HG03045 (cell line): Measurements from ENCODE around the gene PRR23E.

Experiments
- ATAC-seq: cut with Tn5 transposase; IDR thresholded peaks from one replicate; pipeline ENCODE4 v1.9.1; 2021; ENCODE audit warnings: mild to moderate bottlenecking, moderate library complexity; ENCODE audit not compliant: unreplicated experiment

The PRR23E gene

GRCh38 chr3:127192576-127193232 is at the start of gene PRR23E:
Gene PRR23E, plus strand, starts transcription at chr3:127193131. Its CDS starts 3,555 bp downstream, at chr3:127196686.
- no peak for ATAC-seq

- ATAC-seq: no peak
Observed at GRCh38 chr3:127143172-127143571, 49.8 kb upstream of the PRR23E start.

GRCh38 chr3:127144631-127145030 is 48.3 kb upstream of the PRR23E start:
- ATAC-seq: no peak

- ATAC-seq: no peak
Observed at GRCh38 chr3:127145266-127145665, 47.7 kb upstream of the PRR23E start.

GRCh38 chr3:127147291-127147885 is 45.5 kb upstream of the PRR23E start:
- ATAC-seq: no peak

GRCh38 chr3:127149621-127150310 is 43.2 kb upstream of the PRR23E start:
- ATAC-seq: no peak

- ATAC-seq: no peak
Observed at GRCh38 chr3:127150513-127151250, 42.2 kb upstream of the PRR23E start.

GRCh38 chr3:127151251-127151564 is 41.7 kb upstream of the PRR23E start:
- no peak for ATAC-seq

GRCh38 chr3:127151992-127152650 is 40.8 kb upstream of the PRR23E start:
- no peak for ATAC-seq

GRCh38 chr3:127152684-127153505 is 40.0 kb upstream of the PRR23E start:
- ATAC-seq: no peak

GRCh38 chr3:127153506-127153815 is 39.5 kb upstream of the PRR23E start:
- ATAC-seq: no peak

GRCh38 chr3:127156338-127157050 is 36.4 kb upstream of the PRR23E start:
- no peak for ATAC-seq

GRCh38 chr3:127157171-127157828 is 35.6 kb upstream of the PRR23E start:
- ATAC-seq: no peak

- ATAC-seq: no peak
Observed at GRCh38 chr3:127158614-127159229, 34.2 kb upstream of the PRR23E start.

- ATAC-seq: no peak
Observed at GRCh38 chr3:127159543-127159942, 33.4 kb upstream of the PRR23E start.

- no peak for ATAC-seq
Observed at GRCh38 chr3:127161236-127161635, 31.7 kb upstream of the PRR23E start.

- ATAC-seq: no peak
Observed at GRCh38 chr3:127161973-127162579, 30.9 kb upstream of the PRR23E start.

- no peak for ATAC-seq
Observed at GRCh38 chr3:127162947-127163645, 29.8 kb upstream of the PRR23E start.
